ENCODE results near the gene DUOXA1.
"Not testable (repeated sequence)": the region's sequence is repeated elsewhere in the genome, so short reads cannot be mapped to it uniquely, and the experiment has no call there.

DUOXA1 gene

DNA sequence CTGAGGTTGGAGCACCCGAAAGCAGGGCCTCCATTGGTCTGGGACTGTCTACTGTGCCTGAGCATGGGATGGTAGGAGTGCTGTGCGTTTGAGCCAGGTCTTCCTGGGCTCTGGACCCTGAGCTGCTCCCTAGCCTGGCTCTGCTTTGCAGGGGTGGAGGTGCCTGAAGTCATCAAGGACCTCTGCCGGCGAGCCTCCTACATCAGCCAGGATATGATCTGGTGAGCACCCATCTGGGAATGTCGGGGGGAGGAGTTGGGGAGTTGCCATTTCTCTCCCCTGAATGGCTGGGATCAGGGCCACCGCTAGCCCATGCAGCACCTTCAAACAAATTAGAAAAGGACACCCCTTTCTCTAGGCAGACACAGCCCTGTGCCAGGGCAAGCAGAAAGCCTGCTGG lies 20.8 kb upstream of the DUOXA1 start:
- DNase-seq, result no peak

DNA sequence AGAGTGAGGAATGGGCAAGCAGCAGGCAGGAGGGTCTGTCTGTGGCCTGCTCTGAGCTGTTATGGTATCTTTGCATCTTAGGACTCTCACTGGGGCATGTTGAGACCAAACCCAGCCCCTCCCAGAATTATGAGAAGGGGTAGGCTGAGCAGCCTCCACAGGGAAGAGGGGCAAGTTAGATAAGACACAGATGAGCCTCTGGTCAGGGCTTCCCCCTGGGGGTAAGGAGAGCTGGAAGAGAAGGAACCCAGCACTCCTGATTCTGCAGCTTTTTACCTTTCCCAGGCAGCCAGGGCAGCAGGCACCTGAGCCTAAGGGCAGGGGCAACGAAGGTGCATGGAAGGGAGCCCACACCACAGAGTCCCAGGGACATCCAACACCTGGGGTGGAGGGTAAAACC lies 19.4 kb upstream of the DUOXA1 start:
- DNase-seq, result no peak

DNA sequence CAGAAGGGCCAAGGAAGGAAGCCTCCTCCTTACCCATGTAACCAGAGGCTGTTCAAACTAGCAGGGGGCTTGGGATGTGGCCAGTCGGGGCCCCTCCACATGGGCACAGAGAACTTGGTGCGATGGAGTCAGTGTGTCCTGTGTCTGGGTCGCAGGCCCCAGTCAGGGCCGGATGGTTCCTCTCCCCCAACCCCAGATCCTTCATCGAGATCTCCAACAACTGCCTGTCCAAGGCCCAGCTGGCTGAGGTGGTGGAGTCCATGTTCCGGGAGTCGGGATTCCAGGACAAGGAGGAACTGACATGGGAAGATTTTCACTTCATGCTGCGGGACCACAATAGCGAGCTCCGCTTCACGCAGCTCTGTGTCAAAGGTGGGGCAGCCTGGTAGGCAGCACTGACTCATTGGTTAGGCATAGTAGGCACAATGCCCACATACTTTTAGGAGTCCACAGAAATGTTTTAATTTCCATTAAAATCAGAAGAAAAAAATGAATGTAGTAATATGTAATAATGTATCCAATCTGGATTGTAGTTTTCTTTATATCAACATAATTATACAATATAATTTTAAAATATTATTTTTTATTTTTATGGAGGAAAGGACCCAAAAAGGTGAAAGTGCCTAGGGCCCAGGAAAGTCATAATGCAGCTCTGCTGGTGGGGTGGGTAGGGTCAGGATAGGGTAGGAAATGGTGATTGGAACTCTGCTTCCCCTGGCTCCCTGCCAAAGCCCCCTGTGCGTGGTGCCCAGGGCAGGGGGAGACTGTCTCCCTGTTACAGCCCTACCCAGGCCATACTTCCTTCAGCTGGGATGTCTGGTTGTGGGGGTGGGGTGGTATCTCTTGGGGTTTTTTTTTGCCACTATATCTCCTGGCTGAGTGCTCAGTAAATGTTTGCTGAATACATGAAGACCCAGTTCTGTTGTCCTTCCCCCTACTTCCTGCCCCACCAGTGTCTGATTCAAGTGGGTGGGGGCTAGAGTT lies 18.7 kb upstream of the DUOXA1 start:
- DNase-seq, result no peak

DNA sequence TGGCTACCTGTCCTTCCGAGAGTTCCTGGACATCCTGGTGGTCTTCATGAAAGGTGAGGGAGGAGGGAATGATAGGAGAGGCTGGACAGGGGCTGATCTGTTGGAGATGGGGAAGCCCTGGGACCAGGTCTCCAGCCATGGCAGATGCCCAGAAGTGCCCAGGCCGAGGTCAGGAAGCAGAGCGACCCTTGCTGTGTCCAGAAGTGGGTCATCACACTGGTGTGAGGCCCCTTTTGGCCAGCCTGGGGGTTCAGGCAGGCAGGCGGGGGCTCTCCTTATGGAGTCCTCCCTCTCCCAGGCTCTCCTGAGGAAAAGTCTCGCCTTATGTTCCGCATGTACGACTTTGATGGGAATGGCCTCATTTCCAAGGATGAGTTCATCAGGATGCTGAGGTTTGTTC lies 17.9 kb upstream of the DUOXA1 start:
- no peak for DNase-seq

DNA sequence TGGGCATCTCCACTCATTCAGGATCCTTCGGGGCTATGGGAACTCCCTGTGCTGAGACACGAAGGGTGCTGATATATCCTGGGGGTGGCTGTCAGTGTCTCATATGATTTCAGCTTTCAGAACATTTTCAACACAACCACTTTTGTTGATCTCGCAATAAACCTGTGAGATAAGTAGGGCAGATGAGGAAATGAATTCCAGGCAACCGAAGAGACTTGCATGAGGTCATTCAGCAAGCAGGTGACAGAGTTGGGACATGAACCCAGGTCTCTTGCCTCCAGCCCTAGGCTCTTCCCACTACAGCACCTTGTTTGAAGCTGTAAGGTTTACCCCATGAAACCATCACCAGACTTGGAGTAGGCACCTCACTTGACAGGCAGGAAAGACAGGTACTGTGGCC lies 16.7 kb upstream of the DUOXA1 start:
- DNase-seq, result no peak

DNA sequence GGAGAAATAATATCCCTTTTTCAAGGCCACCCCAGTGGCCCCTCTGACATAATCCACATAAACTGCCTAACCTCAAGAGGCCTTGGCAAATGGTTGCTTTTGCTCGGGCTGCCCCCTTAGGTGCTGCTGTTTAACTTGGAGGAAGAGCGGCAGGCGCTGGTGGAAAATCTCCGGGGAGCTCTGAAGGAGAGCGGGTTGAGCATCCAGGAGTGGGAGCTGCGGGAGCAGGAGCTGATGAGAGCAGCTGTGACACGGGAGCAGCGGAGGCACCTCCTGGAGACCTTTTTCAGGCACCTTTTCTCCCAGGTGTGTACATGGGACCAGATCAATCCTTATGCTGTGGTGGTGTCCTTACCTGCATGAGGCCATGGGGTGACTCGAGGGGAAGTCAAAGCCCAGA lies 15.1 kb upstream of the DUOXA1 start:
- no peak for DNase-seq

DNA sequence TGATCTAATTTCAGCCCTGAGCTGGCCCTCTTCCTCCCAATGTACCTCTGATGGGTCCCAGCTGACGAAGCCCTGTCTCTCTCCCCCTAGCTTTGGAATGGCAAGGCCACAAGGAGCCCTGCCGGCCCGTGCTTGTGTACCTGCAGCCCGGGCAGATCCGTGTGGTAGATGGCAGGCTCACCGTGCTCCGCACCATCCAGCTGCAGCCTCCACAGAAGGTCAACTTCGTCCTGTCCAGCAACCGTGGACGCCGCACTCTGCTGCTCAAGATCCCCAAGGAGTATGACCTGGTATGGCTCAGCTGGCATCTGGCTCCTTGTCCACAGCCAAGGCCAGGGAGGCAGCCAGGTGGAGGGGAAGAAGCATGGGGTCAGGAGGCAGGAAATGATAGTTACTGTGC lies 14.3 kb upstream of the DUOXA1 start:
- DNase-seq, result no peak

DNA sequence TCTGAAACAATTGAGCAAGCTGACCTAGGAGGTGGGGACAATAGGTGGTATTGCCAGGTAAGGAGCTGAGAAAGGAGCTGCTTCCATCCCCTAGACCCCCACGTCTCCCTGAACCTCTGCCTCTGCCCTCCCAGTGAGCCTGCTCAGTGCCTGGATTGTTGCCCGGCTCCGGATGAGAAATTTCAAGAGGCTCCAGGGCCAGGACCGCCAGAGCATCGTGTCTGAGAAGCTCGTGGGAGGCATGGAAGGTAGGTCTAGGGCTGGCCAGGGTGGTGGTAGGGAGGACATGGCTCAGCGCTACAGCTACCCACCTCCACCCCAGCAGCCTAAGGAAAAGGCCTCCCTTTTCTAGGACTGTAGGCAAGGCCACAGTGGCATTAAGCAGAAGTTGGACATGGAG lies 13.4 kb upstream of the DUOXA1 start:
- DNase-seq, result no peak

DNA sequence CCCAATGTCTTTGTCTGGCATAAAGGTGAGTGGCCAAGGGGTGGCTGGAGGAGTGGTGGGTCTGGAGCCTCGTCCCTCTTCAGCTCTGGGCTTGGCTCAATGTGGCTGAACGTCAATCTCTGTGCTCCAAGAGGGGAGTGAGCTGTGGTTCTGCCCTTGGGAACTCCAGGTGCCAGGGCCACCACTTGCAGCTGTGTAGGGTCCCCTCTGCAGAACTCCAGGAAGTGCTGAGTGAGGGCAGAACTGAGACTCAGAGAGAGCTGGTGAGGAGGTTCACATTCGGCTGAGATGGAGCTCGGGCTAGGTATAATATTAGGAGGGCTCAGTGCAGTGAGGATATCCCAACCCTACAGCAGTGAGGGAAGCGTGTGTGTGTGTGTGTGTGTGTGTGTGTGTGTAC lies 11.7 kb upstream of the DUOXA1 start:
- no peak for DNase-seq

DNA sequence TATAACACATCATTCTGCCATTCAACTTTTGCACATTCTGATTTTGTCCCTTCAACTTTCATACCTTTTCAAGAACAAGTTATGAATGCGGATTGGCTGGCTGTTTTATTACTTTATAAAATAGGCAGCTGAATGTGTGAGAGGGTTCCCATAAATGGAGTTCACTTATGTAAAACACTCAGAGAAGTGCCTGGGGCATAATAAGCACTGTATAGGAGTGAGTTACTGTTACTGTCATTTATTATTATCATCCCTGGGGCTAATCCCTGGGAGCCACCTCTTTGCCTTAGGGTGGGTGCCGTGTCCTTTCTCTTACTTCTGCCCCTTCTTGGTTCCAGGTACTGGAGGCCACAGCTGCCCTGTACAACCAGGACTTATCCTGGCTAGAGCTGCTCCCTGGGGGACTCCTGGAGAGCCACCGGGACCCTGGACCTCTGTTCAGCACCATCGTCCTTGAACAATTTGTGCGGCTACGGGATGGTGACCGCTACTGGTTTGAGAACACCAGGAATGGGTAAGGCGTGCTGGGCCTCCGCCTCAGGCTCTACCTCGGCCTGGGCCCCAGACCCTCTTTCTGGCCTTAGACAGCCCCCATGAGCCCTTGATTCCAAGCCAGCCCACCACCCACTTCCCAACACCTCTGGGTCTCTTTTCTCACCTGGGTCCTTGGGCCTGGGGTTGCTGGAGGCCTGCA lies 11.0 kb upstream of the DUOXA1 start:
- no peak for DNase-seq

DNA sequence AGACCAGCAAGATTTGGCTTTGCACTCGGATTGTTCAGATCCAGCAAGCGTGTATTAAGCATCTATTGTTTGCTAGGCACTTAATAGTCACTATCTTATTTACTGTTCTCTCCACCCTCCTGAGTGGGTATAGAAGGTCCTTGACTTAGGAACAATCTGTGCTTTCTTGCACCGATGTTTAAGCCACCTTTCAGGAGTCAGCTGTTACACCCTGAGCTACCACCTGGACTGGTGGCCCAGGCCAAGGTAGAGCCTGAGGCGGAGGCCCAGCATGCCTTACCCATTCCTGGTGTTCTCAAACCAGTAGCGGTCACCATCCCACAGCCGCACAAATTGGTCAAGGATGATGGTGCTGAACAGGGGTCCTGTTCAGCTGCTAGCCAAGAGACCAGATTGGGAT lies 10.1 kb upstream of the DUOXA1 start:
- no peak for DNase-seq

DNA sequence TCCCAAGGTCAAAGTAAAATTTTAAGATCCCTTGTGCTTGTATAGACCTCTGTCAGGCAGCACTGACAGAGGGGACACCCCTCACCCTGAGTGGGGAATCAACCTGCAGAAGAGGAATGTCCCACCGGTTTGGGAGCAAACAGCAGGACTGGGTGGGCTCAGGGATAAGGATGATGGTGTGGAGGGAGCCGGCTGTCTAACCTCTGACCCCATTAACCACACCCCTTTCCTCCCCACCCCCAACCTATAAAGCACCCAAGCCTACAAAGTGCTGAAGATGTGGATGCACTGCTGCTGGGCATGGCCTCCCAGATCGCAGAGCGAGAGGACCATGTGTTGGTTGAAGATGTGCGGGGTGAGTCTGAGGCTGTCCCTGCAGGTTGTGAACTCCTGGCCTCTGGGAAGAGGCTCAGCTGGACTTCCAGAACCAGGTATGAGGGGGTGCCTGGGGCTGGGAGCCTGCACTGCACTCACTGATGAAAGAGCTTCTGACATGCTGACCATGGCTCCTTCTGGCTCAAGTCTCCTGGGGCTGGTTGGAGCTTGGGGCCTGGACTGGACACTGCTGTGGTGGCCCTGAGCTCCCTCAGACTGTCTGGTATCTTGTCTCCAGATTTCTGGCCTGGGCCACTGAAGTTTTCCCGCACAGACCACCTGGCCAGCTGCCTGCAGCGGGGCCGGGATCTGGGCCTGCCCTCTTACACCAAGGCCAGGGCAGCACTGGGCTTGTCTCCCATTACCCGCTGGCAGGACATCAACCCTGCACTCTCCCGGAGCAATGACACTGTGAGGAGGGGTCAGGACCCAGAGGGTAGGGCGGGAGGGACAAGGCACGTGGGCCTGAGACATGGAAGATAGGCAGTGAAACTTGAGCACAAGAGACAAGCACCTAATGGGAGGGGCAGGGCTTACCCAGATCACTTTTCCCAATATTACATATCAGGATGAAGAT lies 9.4 kb upstream of the DUOXA1 start:
- DNase-seq, result no peak

DNA sequence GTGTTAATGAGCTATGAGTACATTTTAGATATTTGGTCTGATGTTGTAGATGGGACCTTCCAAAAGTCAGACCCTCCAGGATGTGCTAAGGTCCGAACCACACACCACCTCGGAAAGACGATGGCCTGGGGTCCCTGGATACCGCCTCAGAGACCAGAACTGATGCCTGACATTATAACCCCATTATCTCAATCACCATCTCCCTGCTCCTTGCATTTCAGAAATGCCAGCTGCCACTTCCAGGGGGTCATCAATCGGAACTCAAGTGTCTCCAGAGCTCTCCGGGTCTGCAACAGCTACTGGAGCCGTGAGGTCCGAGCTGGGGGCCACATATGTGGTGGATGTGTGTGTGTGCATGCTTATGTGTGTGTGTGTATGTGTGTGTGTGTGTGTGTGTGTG lies 8.0 kb upstream of the DUOXA1 start:
- no peak for DNase-seq

DNA sequence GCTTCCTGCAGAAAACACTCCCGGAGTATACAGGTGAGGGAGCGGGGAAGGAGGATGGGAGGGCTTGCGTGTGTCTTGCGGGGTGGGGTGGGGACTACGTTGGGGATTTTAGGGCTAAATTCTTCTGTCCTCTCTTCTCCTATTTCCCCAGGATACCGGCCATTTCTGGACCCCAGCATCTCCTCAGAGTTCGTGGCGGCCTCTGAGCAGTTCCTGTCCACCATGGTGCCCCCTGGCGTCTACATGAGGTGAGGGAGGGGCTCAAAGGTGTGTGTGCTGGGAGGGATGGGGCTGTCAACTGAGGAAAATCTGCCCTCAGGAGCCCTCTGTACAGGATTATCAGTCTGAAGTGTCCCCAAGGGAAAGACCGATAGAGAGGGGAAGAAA lies 6.7 kb upstream of the DUOXA1 start:
- no peak for DNase-seq

DNA sequence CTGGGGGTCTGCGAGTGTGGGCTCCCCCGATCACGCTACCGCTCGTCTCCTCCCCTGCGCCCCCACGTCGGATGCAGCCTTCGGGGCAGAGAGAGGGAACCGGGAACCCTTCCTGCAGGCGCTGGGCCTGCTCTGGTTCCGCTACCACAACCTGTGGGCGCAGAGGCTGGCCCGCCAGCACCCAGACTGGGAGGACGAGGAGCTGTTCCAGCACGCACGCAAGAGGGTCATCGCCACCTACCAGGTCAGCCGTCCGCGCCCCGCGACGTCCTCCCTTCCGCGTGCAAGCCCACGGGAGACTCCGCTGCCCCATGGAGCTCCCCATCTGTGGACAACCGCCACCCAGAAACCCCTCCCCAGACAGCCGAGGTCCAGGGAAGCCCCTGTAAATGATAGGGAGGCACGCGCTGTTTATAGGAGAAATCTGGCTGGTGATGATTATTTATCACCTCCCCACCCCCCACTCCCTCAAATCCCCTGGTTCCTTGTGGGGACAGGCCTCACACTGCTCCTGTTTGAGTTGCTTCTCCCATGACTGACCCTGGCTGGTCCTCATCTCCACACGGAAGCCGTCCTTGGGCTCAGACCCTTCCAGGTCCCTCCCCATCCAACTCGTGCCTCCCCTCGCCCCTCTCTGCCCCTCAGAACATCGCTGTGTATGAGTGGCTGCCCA lies 6.2 kb upstream of the DUOXA1 start:
- not testable (repeated sequence) for DNase-seq

DNA sequence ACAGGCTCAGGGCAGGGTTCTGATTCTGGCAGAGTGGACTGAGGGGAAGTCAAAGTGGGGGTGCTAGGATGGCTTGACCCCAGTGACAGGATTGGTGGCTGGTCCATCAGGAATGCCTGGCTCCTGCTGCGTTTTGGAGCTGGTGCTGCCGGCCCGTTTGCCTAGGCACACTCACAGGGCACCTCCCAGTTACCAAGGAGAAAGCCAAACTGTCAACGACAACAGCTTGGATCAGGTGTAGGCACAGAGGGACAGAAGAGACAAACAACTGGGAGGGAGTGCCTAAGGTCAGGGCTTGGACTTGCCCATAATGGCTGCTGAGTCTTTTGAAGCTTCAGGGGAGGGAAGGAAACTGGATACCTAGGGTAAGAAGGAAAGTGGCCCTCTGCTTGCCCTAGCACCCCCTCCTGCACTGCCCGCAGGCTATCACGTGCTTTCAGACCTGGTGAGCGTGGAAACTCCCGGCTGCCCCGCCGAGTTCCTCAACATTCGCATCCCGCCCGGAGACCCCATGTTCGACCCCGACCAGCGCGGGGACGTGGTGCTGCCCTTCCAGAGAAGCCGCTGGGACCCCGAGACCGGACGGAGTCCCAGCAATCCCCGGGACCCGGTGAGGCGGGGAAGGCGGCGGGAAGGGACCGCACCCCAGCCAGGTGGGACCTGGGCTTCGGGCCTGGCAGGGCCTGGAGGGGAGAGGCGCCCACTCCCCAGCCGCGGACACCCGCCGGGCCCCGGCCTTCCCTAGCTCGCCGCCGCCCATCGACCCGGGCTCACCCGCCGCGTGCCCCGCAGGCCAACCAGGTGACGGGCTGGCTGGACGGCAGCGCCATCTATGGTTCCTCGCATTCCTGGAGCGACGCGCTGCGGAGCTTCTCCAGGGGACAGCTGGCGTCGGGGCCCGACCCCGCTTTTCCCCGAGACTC lies 5.3 kb upstream of the DUOXA1 start:
- no peak for DNase-seq

DNA sequence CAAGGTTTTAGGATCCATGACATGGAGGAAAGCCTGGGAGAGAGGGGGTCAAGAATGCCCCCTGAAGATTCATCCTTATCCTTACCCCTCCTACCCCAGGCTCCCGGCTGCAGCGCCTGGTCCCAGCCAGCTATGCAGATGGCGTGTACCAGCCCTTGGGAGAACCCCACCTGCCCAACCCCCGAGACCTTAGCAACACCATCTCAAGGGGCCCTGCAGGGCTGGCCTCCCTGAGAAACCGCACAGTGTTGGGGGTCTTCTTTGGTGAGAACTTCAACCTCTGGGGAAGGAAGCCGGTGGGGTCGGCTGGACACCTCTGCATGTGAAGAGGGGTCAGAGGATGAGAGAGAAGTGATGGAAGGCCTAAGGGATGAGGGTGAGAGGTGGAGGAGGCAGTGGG lies 4.4 kb upstream of the DUOXA1 start:
- no peak for DNase-seq

DNA sequence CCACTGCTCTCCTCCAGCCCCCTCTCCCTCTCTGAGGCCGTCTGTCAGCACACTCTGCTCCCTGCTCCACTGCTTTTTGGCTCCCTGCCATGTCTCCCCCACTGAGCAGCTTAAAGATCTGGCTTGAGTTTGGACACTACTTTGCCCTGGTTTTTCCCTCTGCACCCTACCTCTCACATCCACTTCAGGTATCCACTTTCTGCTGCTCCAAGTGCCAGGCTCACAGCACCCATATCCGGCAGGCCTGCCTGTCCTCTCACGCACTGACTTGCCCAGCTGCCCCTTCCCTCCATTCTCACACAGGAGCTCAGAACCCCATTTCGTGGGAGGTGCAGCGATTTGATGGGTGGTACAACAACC lies 3.9 kb upstream of the DUOXA1 start:
- no peak for DNase-seq

DNA sequence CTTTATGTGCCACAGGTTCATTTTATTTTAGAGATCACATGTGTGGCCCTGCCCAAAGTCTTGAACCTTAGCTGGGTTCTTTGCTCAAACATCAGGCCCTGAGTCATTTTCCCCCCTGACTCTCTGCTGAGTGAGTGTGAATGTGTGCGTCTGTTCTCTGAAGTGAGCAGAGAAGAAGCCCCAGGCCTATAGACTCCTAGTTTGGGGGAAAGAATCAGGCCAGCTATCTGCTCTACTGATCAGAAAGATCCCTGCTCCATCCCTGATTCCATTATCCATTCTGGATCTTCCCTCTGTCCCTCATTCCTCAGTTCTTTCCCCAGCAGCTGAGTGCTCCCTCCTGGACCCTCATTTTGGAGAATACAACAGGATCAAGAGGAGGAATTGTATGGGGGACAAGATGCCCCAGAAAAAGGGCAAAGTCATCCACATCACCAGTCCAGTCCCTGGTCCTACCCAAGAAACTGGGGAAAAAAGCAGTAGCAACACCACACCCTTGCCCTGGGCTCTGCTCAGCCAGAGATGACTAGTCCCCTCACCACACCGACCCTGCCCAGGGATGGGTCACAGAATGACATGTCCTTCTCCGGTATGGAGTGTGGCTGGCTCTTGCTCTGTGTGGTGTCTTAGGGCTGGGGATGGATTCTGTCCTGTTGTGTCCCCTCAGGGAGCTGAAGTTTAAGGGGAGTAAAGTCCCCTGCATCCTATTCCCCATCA lies 3.3 kb upstream of the DUOXA1 start:
- no peak for DNase-seq

DNA sequence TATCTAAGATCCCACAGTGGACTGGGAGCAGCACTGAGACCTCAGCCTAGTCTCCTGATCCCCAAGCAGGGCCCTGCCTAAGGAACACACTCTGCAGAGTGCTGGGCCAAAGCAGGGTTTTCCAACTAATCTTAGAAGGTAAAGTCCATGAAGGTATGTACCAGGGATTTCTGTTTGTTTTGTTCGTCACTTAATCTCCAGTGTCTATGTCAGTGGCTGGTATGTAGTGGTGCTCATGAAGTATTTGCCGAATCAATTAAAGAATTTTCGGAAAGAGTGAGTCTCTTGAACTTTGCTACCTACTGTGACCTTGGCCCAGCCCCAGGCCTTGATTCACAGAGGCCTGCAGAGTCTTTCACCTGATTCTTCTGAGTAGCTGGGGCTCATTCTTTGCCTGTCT lies 1.8 kb upstream of the DUOXA1 start:
- no peak for DNase-seq
